Measurements from ENCODE around the gene PFDN1.

PFDN1 gene

DNA sequence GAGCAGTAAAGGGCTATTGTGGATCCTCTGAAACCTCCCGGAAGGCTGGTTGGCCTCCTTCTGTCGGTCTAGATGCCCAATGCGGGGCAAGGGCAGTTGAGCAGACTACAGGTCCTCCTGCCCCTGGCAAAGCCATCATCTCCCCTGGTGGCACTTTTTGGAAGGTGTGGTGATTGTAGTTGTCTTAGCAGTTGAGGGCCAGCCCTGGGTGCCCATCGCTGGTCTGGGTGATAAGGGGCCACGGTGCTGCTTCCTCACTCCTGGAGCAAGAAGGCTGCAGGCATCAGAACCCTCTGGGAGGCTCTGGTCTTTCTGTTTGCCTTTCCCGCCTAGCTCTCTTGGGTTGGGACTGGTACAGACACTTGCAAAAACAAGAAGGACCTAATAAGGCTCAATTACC, 64.1 kb downstream of the PFDN1 start:
- DNase-seq (ENCODE audit: low spot score): no peak

DNA sequence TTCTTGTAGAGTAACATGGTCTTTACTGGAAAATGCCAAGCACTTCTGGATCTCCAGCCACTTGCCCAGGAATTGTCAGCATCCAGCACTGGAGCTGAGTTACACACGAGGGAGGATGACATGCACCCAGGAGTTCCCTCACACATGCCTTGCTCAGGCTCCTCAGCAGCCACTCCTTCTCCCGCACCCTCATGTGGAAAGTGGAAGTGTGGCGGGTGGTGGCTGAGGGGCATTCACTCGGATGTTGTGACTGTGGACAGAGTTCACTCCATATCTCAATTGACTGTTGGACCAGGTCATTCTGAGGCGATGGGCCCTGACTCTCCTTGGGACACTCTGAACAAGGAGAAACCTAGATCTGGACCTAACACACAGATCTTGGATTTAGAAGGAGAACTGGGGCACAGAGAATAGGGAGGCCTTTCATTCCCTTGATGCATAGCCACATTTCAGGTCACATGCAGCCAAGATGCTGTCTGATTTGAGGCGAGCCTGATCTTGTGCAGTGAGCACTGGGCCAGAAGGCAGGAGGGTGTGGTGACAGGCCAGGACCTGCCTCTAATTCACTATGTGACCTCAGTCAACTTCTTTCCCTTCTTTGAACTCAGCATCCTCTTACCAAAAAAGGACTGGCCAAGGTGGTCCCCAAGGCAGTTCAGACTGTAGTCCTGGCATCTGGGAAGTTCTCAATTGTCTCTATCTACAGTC, 65.9 kb downstream of the PFDN1 start:
- no peak for DNase-seq (ENCODE audit: low spot score)

DNA sequence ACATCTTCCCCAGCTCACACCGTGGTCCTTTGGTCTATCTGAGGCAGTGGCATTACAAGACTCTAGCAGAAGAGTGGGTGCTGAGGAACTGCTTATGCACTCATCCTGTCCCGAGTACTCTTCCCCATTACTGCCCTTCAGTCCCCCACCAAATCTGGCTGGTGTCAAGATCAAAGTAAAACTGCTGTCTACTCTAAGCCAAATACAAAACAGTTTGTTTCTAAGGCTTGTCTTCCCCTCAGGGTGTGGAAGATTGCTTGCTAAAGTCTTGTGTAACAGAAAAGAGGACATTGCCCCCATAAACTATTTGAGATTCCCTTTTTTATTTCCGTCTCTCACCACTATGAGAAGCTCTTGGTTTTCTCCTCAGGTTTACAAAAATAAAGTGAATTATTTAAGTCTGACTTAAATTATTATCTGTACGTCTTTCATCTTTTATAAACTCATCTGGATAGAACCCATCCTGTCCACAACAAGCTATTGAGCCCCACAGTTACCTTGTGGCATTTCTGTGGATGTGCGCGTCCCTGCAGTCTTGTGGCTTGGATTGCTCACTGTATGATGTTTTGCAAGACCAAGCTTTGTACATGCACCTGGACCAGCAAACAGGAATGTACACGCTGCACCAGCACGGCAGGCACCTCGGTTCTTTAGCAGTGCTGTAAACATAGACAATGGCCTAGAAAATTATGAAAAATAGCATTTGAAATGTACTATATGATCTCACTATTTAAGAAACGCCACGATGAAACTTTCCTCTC, 66.9 kb downstream of the PFDN1 start:
- no peak for DNase-seq (ENCODE audit: low spot score)

DNA sequence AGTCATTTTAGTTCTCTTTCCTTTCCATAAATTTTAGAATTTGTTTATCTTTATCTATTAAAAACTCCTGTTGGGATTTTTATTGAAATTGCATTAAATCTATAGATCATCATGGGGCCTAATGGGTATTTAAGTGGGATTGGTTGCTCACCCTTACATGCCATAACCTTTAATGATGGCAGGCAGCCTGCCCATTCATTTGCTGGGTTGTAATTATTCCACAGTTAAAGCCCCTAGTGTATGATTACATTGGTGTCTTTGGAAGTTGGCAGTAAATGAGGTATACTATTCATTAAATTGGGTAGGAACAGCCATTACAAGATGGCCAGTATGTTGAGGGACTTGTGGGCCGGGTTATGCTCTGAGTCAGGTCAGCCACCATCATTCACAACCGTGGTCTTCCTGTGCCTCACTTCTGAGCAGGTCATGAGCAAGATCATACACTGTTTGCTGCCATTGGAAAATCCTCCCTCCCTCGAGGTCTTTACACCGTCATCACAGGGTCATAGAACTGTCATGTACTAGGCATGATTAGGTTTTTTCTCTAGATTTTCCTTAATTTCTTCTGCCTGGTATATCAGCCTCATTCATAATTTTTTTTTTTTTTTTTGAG, 68.4 kb downstream of the PFDN1 start:
- no peak for DNase-seq (ENCODE audit: low spot score)

GRCh38 chr5:140232731-140233130, 70.2 kb downstream of the PFDN1 start:
- DNase-seq (ENCODE audit: low spot score): no peak

- no peak for DNase-seq (ENCODE audit: low spot score)
Observed at GRCh38 chr5:140230373-140230772, 72.5 kb downstream of the PFDN1 start.

DNA sequence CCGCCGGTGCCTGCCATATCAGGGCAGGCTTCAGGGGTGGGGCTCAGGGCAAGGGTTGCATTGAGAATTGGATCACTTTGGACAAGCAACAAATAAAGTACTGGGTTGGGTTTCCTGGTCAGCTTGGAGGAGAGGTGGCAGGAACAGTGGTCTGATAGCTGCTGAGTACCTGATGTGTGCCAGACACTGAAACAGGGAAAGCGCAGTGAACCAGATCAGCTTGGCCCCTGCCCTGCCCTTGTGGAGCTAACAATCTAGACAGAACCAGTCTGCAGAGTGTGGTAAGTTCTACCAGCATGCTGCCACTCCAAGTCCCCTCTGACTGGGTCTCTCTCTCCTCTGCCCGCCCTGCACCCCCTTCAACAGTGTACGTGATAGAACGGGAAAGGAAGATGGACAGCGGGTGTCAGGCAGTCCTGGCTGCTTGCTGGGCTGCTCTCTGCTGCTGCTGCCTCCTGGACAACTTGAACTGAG, 74.5 kb downstream of the PFDN1 start:
- no peak for DNase-seq (ENCODE audit: low spot score)

GRCh38 chr5:140227046-140227445, 75.9 kb downstream of the PFDN1 start:
- no peak for DNase-seq (ENCODE audit: low spot score)

- DNase-seq (ENCODE audit: low spot score): no peak
Observed at GRCh38 chr5:140225396-140225795, 77.5 kb downstream of the PFDN1 start.

GRCh38 chr5:140224658-140225057, 78.2 kb downstream of the PFDN1 start:
- no peak for DNase-seq (ENCODE audit: low spot score)

GRCh38 chr5:140223567-140223966, 79.3 kb downstream of the PFDN1 start:
- DNase-seq (ENCODE audit: low spot score): no peak

DNA sequence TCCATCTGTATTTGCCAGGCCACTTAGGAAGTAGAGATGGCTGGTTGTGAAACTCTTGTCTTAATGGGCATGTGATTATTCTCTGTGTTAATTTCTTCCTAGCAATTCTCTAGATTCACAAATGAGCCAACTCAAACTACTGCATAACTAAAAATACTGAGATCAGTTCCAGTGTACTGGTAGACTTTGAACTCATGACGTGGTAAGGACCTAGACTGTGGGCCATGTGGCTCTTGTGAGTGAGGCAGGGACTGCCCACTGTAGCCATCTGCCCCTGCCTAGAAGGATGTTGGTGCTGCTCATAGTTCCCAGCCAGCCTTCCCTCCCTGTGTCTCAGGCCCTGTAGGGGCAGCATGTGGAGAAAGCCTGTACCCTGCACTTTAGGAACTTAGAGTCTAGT, 80.5 kb downstream of the PFDN1 start:
- no peak for DNase-seq (ENCODE audit: low spot score)

- peak; percentile 49 for DNase-seq (ENCODE audit: low spot score)
Observed at GRCh38 chr5:140221697-140222223, 81.1 kb downstream of the PFDN1 start.

- no peak for DNase-seq (ENCODE audit: low spot score)
Observed at GRCh38 chr5:140220698-140221064, 82.2 kb downstream of the PFDN1 start.

DNA sequence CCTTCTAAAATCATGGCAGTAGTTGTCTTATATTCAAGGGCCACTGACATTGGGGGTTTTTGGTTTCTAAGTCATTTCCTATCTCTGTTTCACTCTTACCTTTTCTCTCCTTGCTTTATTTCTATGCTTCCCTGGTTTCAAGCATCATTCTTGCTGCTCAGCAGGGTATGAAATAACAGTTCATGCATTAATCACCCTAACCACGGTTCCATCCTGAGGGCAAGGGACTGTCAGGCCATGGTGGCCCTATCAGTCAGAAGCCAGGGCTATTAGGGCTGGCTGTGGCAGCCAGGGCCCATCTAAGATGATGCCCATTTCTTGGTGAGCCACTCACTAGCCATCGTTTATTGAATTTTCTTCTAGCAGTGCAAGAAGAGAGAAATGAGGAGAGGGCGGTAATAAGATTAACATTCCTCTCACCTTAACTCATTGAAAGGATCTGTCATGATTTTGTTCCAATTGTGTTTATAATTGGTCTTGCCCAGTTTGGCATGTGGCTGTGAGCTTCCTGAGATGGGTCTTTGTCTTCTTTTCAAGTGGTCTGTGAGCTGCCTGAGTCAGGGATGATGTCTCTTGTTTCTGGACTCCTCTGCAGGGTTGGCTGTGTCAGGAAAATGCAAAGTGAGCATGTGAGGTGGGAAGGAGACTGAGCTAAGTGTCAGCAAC, 82.7 kb downstream of the PFDN1 start:
- no peak for DNase-seq (ENCODE audit: low spot score)

GRCh38 chr5:140219068-140219991, 83.6 kb downstream of the PFDN1 start:
- peak; percentile 64 for DNase-seq (ENCODE audit: low spot score)

- no peak for DNase-seq (ENCODE audit: low spot score)
Observed at GRCh38 chr5:140217299-140218026, 85.4 kb downstream of the PFDN1 start.

GRCh38 chr5:140216478-140217074, 86.3 kb downstream of the PFDN1 start:
- DNase-seq (ENCODE audit: low spot score): no peak

GRCh38 chr5:140215276-140215675, 87.6 kb downstream of the PFDN1 start:
- DNase-seq (ENCODE audit: low spot score): no peak

GRCh38 chr5:140214831-140215230, 88.1 kb downstream of the PFDN1 start:
- DNase-seq (ENCODE audit: low spot score): peak; percentile 52

Measured in LoVo (cell line).